Uterus (tissue), 2 donors: ENCODE results near the gene NAT14.

Experiments used
- CTCF ChIP-seq, 4 experiments: fragments of 200-600 bp in 2 of 4; fragments of 450-650 bp in 2 of 4; sonication (generic) in 2 of 4; IDR thresholded peaks; one replicate each; pipeline ENCODE4 v1.5.1; 2016 to 2019; ENCODE audit warnings: antibody characterized with exemption in 4 of 4, mild to moderate bottlenecking in 2 of 4, moderate library complexity in 1 of 4
- POLR2A ChIP-seq, 2 donors: fragments of 450-650 bp; IDR thresholded peaks; one replicate each; pipeline ENCODE4 v1.6.1; 2016; ENCODE audit warnings: antibody characterized with exemption in 2 of 2, mild to moderate bottlenecking in 1 of 2, moderate library complexity in 1 of 2

DNA sequence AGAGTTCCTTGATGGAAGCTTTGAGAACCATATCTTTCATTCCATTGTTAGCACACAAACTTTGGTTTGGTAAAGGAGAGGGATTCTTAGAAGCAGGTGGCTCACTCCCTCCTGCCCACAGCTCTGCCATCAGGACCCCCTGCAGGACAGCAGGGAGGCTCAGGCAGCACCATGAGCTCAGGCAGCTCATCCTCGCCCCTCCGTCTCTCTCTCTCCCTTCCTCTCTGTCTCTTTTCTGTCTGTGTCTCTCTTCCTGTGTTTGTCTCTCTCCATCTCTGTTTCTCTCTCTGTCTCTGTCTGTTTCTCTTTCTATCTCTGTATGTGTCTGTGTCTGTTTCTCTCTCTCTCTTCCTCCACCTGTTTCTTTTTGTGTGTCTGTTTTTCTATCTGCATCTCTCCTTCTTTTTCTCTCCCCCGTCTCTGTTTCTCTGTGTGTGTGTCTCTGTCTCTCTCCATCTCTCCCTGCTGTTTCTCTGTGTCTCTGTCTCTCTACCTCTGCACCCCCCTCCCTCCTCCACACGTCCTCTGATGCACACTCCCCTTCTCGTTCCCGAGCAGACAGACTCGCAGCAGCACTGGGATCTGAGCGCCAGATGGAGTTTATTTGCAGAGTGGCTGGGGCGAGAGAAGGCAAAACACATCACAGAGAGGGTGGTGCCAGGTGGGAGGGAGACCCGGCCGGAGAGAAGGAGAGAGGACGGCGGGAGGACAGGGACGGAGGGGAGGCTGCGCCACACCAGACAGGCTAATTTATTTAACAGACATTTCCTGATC lies 43.2 kb downstream of the NAT14 start:
- no peak for TF ChIP-seq CTCF (IDR thresholded peaks at IDR 0.05)
- no peak for TF ChIP-seq POLR2A (IDR thresholded peaks at IDR 0.05)
